AG08395 (cell line): ENCODE measurements around the gene RAF1.
"Not testable (repeated sequence)": the region's sequence is repeated elsewhere in the genome, so short reads cannot be mapped to it uniquely, and the experiment has no call there.

Source experiments
- DNase-seq: peaks from one replicate; pipeline ENCODE4 v3.0.0; 2012; ENCODE audit warnings: mixed read lengths, low spot score

Gene RAF1

DNA sequence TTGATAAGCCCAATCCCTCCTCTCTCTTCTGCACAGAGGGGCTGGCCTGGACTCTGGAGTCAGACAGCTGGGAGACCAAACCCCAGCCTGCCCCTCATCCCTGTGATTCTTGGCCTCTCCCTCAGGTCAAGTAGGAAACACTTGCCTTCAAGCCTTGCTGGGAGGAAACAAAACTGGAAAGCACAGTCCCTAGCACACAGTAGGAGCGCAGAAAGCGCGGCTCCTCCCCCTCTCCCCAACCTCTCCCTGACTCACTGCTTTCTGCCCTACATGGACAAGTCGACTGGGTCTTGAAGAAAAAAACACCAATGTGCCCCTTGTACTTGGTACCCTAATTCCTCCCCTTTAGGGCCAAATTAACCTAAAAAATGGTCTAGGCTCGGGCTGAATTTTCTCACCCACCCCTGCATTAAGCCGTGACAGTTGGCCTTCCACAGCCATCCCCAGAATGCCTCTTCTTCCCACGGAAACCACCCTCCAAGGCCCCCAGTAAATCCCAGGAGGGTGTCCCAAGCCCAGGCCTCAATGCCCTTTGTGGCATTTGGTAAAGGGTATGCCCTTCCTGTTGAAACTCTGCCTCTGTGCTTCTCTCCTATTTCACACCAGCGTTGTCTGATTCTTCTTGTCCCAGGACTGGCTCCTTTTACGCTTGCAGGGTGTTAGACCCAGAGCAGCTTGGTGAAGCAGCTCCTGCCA lies 11.3 kb upstream of the RAF1 start:
- no peak for DNase-seq

DNA sequence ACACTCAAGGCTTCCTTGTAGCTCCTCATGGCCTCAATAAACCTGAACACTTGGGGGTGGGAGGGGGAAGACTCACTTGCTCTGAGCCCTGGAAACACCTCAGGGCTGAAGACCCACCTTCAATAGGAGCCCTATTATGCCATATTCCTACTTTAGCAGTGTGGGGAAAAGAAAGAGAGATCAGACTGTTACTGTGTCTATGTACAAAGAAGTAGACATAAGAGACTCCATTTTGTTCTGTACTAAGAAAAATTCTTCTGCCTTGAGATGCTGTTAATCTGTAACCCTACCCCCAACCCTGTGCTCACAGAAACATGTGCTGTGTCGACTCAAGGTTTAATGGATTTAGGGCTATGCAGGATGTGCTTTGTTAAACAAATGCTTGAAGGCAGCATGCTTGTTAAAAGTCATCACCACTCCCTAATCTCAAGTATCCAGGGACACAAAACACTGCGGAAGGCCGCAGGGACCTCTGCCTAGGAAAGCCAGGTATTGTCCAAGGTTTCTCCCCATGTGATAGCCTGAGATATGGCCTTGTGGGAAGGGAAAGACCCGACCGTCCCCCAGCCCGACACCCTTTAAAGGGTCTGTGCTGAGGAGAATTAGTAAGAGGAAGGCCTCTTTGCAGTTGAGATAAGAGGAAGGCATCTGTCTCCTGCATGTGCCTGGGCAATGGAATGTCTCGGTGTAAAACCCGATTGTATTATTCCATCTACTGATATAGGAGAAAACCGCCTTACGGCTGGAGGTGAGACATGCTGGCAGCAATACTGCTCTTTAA lies 10.2 kb upstream of the RAF1 start:
- DNase-seq, result not testable (repeated sequence)

DNA sequence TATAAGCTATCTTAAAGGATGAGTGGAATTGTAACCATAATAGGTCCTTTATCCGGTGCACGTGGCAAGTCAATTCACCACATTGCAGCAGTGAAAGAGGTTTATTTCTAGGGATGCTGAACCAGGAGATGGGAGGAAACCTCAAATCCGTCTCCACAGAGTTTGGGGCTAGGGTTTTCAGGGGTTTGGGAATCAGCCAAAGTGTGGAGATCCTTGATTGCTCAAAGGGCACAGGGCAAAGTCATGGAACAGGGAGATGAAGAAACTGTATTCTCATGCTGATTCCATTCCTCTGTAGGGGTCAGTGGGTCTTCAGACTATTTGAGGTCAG lies 7.2 kb upstream of the RAF1 start:
- no peak for DNase-seq

DNA sequence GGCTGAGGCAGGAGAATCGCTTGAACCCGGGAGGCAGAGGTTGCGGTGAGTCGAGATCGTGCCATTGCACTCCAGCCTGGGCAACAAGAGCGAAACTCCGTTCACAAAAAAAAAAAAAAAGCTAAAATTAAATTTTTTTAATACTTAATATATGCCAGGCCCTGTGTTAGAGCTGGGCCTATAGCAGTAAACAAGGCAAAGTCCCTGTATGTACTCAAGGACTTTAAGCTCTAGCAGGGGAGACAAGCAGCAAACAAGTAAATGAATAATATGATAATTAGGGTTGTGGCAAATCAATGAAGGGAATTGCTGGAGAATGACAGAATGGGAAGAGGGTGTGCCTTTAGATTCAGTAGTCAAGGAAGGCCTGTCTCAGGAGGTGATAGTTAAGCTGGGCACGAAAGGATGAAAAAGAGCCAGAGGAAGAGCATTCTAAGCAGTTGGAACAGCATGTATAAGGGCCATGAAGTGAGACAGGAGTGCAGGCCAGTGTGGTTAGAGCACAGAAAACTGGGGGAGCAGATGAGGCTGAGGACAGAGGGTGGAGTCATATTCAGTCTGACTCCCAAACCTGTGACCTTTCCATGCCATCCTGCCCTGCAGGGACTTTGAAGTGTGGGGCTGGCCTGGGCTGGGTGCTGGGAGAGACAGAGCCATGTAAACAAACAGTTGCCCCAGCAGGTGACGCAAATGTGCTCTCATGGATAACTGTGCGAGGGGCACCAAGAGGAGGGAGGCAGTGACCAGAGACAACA lies 6.6 kb upstream of the RAF1 start:
- no peak for DNase-seq

DNA sequence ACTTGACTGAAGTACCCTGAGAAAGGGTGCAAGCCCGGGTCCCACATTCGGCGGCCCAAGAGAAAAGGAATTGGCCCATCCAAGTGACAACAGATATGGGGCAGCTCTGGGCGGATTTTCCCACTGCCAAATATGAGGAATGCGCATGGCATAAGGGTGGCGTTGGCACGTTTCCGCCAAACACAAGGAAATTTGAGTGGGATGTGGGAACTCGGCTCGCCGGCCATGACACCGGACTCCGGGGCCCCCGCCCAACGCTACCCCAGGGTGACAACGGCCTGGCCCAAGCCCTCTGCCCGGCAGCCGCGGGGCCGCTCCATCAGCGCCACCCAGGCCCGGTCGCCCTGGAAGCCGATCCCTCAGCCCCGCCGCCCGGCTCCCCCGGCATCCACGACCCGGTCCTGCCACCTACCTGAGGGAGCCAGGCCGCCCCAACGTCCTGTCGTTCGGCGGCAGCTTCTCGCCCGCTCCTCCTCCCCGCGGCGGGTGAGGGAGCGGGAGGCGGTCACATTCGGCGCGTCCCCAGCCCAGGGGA lies 449 bp downstream of the RAF1 start:
- DNase-seq, result peak; percentile 22

DNA sequence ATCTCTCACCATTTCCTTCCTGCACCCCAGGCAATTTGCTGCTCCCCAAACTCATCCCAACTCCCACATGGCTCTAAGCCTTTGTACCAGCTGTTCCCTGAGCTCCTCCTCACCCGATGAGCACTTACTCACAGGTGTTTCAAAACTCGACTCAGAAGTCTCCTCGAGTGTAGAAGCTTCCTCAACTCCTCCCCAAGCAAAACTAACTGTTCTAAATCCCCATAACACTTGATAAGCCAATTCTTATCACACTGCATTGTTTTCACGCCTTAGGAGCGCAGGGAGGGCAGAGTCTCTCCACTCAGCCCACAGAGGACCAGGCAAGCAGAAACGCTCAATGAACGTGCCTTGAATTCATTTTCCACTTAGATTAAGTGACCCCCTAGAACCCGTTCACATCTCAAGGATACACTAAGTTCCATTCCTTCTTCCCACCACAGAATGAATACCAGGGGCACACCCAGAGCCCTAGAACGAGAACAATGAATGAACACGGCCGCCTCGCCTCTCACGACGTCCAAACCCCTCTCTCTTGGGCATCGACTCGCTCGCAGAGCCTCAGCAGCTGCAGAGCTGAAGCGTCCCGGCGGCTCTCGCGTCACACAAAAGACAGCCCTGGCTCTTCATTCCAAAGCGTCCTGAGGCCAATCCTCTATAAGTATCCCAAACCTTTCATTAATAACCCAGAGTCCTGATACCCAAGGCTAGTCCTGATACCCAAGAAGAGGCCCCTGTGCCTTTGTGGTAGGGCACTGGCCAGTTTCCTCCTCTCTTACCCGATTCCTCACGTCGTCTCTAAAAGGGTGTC lies 1.1 kb downstream of the RAF1 start:
- no peak for DNase-seq

DNA sequence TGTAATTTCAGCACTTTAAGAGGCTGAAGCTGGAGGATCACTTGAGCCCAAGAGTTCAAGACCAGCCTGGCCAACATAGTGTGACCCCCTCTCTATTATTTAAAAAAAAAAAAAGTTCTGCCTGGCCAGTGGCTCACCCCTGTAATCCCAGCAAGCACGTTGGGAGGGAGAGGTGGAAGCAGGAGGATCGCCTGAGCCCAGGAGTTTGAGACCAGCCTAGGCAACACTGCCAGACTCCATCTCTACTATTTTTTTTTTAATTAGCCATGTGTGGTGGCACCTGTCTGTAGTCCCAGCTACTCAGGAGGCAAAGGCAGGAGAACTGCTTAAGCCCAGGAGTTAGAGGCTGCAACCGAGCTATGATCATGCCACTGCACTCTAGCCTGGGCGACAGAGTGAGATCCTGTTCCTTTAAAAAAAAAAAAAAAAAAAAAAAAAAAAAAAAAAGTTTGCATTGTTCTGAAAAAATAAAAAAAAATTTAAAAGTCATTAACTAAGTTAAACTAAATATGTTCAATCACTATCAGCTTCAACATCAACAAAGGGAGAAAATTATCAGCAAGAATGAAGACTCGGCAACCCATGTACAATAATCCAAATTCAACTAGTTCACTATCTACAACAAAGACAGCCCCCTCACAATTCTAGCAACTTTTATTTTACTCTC lies 1.9 kb downstream of the RAF1 start:
- DNase-seq, result no peak

DNA sequence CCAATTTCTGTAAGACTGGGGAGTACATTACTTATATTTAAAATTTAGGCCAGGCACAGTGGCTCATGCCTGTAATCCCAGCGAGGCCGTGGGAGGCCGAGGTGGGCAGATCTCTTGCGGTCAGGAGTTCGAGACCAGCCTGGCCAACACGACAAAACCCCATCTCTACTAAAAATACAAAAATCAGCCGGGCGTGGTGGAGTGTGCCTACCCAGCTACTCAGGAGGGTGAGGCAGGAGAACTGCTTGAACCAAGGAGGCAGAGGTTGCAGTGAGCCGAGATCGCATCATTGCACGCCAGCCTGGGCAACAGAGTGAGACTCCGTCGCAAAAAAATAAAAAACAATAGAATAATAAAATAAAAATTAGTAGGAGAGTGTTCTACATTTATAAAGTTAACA lies 2.5 kb downstream of the RAF1 start:
- not testable (repeated sequence) for DNase-seq

DNA sequence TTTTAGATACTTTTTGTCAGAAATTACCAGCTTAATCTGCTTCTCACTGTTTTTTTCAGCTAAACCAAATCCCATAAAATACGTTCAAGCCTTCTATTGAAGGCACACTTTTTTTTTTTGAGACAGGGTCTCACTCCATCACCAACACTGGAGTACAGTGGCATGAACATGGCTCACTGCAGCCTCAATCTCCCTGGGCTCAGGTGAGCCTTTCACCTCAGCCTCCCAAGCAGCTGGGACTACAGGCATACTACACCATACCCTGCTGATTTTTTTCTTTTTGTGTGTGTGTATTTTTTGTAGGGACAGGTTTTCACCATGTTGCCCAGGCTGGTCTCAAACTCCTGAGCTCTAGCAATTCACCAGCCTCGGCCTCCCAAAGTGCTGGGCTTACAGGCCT lies 3.7 kb downstream of the RAF1 start:
- DNase-seq, result no peak

DNA sequence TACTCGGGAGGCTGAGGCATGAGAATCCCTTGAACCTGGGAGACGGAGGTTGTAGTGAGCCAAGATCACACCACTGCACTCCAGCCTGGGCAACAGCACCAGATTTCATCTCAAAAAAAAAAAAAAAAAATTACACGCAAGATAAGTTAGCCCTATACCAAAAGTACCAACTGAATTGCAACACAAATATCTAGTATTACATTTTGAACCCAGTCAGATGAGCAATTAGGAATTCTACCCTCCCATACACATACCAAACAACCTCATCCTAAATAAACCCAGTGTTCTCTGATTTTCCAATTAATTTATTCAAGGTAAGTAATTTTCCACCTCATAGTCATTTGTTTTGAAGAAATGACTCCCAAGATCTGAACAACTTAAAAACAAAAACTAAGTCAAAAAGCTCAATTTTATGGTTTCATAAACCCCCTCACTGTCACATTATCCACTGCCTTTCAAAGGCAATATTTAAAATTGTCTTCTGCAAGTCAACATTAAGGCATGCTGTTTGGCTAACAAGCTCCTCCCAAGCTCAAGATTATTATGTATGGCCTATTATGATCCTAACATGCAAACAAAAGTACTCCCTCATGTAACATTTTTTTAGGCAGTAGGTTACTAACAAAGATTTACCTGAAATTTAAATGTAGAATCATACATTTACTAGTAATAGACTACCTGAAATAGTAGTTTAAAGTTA lies 4.5 kb downstream of the RAF1 start:
- no peak for DNase-seq

DNA sequence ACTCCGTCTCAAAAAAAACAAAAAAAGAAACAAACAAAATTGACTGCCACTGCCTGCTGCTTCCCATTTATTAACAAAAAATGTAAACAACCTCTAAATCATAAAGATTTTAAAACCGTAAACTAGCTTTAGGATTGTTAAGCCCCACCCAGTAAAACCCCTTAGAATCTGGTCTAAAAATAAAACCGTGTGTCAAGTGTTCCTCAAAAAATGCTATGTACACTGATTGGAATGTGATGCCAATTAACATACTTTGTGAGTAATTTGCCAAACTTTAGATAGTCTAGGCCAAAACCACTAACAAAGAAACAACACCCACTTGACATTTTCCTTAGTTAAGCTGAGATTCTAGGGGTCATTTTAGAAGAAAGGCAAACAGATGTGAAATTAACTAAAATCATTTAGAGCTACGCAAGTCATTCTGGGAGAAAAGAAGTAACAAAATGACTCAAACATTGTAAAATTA lies 5.3 kb downstream of the RAF1 start:
- DNase-seq, result peak; percentile 86

DNA sequence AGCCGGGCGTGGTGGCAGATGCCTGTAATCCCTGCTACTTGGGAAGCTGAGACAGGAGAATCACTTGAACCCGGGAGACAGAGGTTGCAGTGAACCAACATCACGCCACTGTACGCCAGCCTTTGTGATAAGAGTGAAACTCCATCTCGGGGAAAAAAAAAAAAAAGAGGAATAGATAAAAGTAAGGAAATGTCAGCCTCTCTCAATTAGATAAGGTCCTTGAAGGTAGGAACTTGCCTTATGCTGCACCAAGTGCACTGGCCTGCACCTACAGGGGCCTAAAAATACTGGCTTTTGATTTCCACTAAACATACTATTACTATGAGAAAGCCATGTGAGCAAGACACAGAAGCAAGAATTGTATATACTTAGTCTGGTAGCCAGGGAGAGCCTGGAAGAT lies 7.1 kb downstream of the RAF1 start:
- no peak for DNase-seq

DNA sequence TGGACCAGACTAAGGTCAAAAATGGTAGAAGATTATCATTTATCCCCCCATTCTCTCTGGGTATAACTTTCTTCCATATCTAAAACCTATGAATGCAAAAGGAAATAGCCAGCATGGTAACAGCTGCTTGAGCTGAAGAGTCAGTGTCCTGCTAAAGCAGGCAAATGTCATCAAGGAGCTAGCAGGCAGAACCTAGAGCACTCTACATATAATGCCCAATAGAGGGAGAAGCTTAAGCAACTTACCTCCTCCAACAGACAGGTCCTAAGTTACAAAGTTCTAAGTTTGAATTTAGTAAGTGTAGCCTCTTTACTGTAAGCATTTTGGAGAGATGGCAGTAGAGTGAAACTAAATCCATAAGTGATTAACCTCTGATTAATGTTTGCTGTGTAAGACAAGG lies 7.7 kb downstream of the RAF1 start:
- DNase-seq, result no peak

DNA sequence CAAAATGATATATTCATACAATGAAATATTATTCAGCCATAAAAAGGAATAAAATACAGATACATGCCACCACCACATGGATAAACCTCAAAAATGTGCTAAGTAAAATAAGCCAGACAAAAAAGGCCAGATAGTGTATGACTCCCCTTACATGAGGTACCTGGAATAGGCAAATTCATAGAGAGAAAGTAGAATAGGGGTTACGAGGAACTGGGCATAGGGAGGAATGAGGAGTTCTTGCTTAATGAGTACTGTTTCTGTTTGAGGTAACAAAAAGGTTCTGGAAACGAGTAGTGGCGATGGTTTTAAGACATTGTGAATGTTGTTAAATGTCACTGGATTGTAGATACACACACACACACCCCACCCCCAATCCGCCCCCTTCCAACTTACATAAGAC lies 8.2 kb downstream of the RAF1 start:
- DNase-seq, result no peak

DNA sequence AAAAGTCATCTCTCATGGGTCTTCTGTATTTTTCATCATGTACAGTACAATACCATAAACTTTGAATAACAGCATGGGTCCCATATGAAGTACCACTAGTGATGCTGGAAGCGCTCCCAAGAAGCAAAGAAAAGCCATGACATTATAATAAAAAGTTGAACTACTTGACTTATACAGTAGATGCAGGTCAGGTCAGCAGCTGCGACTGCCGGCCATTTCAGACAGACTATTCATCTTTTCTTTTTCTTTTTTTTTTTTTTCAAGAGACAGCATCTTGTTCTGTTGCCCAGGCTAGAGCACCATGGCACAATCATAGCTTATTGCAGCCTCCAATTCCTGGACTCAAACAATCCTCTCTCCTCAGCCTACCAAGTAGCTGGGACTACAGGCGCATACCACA lies 10.2 kb downstream of the RAF1 start:
- no peak for DNase-seq

DNA sequence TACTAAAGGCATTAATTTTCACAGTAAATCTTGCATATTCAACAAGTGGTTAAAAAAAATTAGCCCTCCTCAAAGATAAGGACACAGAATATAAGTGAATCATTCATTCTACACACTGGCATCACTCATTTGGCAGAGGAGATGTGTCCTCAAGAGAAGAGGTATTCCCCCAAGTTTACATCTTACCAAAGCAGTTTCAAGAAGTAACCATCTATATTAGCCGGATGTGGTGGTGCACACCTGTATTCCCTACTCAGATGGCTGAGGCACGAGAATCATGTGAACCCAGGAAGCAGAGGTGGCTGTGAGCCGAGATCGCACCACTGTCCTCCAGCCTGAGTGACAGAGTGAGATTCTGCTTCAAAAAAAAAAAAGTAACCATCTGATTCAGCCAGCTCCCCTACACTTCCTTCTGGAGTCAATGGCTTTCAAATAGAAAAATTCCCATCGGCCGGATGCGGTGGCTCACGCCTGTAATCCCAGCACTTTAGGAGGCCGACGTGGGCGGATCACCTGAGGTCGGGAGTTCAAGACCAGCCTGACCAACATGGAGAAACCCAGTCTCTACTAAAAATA lies 15.4 kb downstream of the RAF1 start:
- DNase-seq, result no peak

DNA sequence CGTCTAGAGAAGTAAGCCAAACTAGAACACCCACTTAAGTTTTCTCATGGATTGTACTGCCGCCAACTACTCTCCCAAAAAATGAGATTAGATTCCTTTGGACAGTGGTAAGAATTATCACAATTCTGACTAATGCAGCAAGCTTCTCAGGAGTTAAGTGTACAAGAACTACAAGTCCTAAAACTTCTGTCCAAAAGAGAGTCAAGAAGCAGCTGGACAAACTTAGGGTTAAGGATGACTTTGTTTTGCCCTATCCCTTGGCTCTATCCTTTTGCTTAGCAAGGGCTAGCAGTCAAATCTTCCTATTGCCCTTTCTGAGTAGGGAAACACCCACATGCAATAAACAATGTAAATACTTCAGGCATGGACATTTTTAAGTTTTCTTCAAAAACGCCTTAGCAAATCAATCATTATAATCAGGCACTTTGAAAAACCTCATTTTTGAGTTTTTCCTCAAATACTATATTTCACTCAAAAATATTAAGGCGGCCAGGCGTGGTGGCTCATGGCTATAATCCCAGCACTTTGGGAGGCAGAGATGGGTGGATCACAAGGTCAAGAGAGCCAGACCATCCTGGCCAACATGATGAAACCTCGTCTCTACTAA lies 19.5 kb downstream of the RAF1 start:
- DNase-seq, result peak; percentile 51

DNA sequence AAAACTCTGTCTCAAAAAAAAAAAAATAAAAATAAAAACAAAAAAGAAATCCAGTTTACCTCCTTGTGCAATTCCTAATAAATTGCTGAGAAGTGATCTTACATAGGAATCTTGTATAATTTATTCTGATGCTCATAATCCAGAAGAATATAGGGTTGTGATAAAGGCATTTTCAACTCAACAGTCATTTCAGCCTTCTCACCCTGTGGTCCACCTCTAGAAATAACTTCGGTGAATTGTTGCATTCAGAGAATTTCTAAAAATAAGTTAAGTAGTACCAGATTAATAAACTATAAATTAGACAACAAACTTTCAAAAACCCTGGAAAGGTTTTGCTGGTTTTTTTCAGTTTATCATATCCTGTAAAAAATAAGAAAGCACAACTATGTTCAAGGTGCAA lies 20.2 kb downstream of the RAF1 start:
- no peak for DNase-seq

DNA sequence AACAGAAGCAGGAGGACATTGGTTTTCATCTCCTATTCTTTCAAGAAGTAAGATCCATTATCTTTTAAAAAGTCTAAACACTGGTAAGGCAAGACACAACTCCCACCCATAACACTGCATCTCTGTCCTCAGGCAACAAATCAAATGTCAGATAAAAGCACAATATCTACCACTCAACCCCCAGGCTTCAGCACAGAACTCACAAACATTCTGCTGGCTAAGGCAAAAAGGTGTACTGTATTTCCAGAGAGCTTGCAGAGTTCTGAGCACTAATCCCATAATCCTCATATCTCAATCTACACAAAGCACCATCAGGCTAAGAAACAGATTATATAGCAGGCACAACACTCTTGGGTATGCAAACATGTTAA lies 20.9 kb downstream of the RAF1 start:
- DNase-seq, result no peak

DNA sequence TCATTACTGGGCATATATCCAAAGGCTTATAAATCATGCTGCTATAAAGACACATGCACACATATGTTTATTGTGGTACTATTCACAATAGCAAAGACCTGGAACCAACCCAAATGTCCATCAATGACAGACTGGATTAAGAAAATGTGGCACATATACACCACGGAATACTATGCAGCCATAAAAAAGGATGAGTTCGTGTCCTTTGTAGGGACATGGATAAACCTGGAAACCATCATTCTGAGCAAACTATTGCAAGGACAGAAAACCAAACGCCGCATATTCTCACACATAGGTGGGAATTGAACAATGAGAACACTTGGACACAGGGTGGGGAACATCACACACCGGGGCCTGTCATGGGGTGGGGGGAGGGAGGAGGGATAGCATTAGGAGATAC lies 23.1 kb downstream of the RAF1 start:
- DNase-seq, result not testable (repeated sequence)
